ENCODE data around the gene MBP.
A peak's percentile ranks its signal among the peaks of the same experiment; 100 is the strongest.

The MBP gene

GRCh38 chr18:77063260-77063659 is 69.3 kb downstream of the MBP start:
- H3K9me2 ChIP-seq (ENCODE audit: low read depth, low read length) = no peaks in the 10 kb centered on the region
- peak overlapping the region; percentile 36 for H3K4me3 ChIP-seq (ENCODE audit: low read depth, low read length, poor library complexity, severe bottlenecking)
- no peaks in the 10 kb centered on the region for H3K9me3 ChIP-seq (ENCODE audit: low read length)
- H3K27ac ChIP-seq (ENCODE audit: low read depth, low read length, poor library complexity, severe bottlenecking) = peak overlapping the region; percentile 99
- no peaks in the 10 kb centered on the region for H3K27me3 ChIP-seq (ENCODE audit: insufficient read depth, low read length)
- H3K4me2 ChIP-seq (ENCODE audit: low read length) = peak overlapping the region; percentile 58
- no peaks in the 10 kb centered on the region for H3K79me2 ChIP-seq (ENCODE audit: insufficient read depth, low read length)
- H3K9ac ChIP-seq (ENCODE audit: low read length) = peak overlapping the region; percentile 49
- no peaks in the 10 kb centered on the region for H4K20me1 ChIP-seq (ENCODE audit: insufficient read depth, low read length)
- H2AFZ ChIP-seq (ENCODE audit: low read length) = no peak overlapping the region
- peaks cover 61% of the 10 kb centered on the region for H3K36me3 ChIP-seq (ENCODE audit: insufficient read depth, low read length)
- peaks cover 84% of the 10 kb centered on the region for H3K4me1 ChIP-seq (ENCODE audit: insufficient read depth, low read length, severe bottlenecking)
- TF ChIP-seq CTCF (IDR thresholded peaks at IDR 0.05; ENCODE audit: low read length) = no peak
- TF ChIP-seq EZH2 (IDR thresholded peaks at IDR 0.05; ENCODE audit: borderline replicate concordance, low read length) = no peak
- peaks cover 15% of the 10 kb centered on the region; the same call in 1 of the 2 replicates for H3F3A ChIP-seq (ENCODE audit: insufficient read depth, low read length)

GRCh38 chr18:77062518-77063003 is 70.0 kb downstream of the MBP start:
- Histone ChIP-seq H2AFZ (ENCODE audit: low read length) (no peak overlapping the region), H3F3A (ENCODE audit: insufficient read depth, low read length) (peaks cover 15% of the 10 kb centered on the region; the same call in 1 of the 2 replicates), H3K27me3 (ENCODE audit: insufficient read depth, low read length) (no peaks in the 10 kb centered on the region), H3K4me1 (ENCODE audit: insufficient read depth, low read length, severe bottlenecking) (peaks cover 78% of the 10 kb centered on the region), H3K9ac (ENCODE audit: low read length) (peak overlapping the region; percentile 61), H3K9me3 (ENCODE audit: low read length) (no peaks in the 10 kb centered on the region), H3K79me2 (ENCODE audit: insufficient read depth, low read length) (no peaks in the 10 kb centered on the region), H4K20me1 (ENCODE audit: insufficient read depth, low read length) (no peaks in the 10 kb centered on the region), H3K4me3 (ENCODE audit: low read depth, low read length, poor library complexity, severe bottlenecking) (peak overlapping the region; percentile 17), H3K4me2 (ENCODE audit: low read length) (peak overlapping the region; percentile 58), H3K9me2 (ENCODE audit: low read depth, low read length) (no peaks in the 10 kb centered on the region), H3K27ac (ENCODE audit: low read depth, low read length, poor library complexity, severe bottlenecking) (peak overlapping the region; percentile 99), H3K36me3 (ENCODE audit: insufficient read depth, low read length) (peaks cover 61% of the 10 kb centered on the region)
- no peak for TF ChIP-seq CTCF (IDR thresholded peaks at IDR 0.05; ENCODE audit: low read length)
- TF ChIP-seq EZH2 (IDR thresholded peaks at IDR 0.05; ENCODE audit: borderline replicate concordance, low read length) = no peak

- Histone ChIP-seq H2AFZ (ENCODE audit: low read length) (no peak overlapping the region), H3K9me3 (ENCODE audit: low read length) (no peaks in the 10 kb centered on the region), H3K9me2 (ENCODE audit: low read depth, low read length) (no peaks in the 10 kb centered on the region), H3K4me2 (ENCODE audit: low read length) (peak overlapping the region; percentile 58), H3K27ac (ENCODE audit: low read depth, low read length, poor library complexity, severe bottlenecking) (peak overlapping the region; percentile 99), H3F3A (ENCODE audit: insufficient read depth, low read length) (peaks cover 16% of the 10 kb centered on the region; the same call in 1 of the 2 replicates), H3K79me2 (ENCODE audit: insufficient read depth, low read length) (no peaks in the 10 kb centered on the region), H3K27me3 (ENCODE audit: insufficient read depth, low read length) (no peaks in the 10 kb centered on the region), H3K4me3 (ENCODE audit: low read depth, low read length, poor library complexity, severe bottlenecking) (peak overlapping the region; percentile 17), H3K36me3 (ENCODE audit: insufficient read depth, low read length) (peaks cover 58% of the 10 kb centered on the region), H4K20me1 (ENCODE audit: insufficient read depth, low read length) (no peaks in the 10 kb centered on the region), H3K4me1 (ENCODE audit: insufficient read depth, low read length, severe bottlenecking) (peaks cover 78% of the 10 kb centered on the region), H3K9ac (ENCODE audit: low read length) (peak overlapping the region; percentile 61)
- TF ChIP-seq EZH2 (IDR thresholded peaks at IDR 0.05; ENCODE audit: borderline replicate concordance, low read length) (no peak), CTCF (IDR thresholded peaks at IDR 0.05; ENCODE audit: low read length) (peak; percentile 68)
These were observed 70.6 kb downstream of the MBP start for GRCh38 chr18:77061946-77062517.
